ENCODE results near the gene WAC.
A peak's percentile ranks its signal among the peaks of the same experiment; 100 is the strongest.
"Not testable (repeated sequence)": the region's sequence is repeated elsewhere in the genome, so short reads cannot be mapped to it uniquely, and the experiment has no call there.

WAC gene

GRCh38 chr10:28532337-28533185 is at the start of gene WAC:
Gene WAC (plus strand): TSS chr10:28533118. CDS start chr10:28533580, 462 bp downstream.
- DNase-seq: peak; percentile 94 to 98

GRCh38 chr10:28489206-28489605 is 43.7 kb upstream of the WAC start:
- DNase-seq: no peak

GRCh38 chr10:28490256-28490865 is 42.6 kb upstream of the WAC start:
- DNase-seq: not testable (repeated sequence)

- no peak for DNase-seq
Observed at GRCh38 chr10:28492116-28492920, 40.6 kb upstream of the WAC start.

GRCh38 chr10:28494420-28494819 is 38.5 kb upstream of the WAC start:
- no peak for DNase-seq

GRCh38 chr10:28495084-28495483 is 37.8 kb upstream of the WAC start:
- DNase-seq: no peak

- DNase-seq: no peak
Observed at GRCh38 chr10:28496017-28496416, 36.9 kb upstream of the WAC start.

GRCh38 chr10:28496481-28496961 is 36.4 kb upstream of the WAC start:
- DNase-seq: no peak

GRCh38 chr10:28497313-28498126 is 35.4 kb upstream of the WAC start:
- DNase-seq: no peak

- DNase-seq: not testable (repeated sequence)
Observed at GRCh38 chr10:28500203-28500602, 32.7 kb upstream of the WAC start.

- DNase-seq: no peak
Observed at GRCh38 chr10:28503114-28503513, 29.8 kb upstream of the WAC start.

- no peak for DNase-seq
Observed at GRCh38 chr10:28505359-28505959, 27.5 kb upstream of the WAC start.

- DNase-seq: no peak
Observed at GRCh38 chr10:28508304-28508925, 24.5 kb upstream of the WAC start.

- no peak for DNase-seq
Observed at GRCh38 chr10:28509286-28509685, 23.6 kb upstream of the WAC start.

GRCh38 chr10:28514648-28515047 is 18.3 kb upstream of the WAC start:
- no peak for DNase-seq

- DNase-seq: no peak
Observed at GRCh38 chr10:28520346-28520745, 12.6 kb upstream of the WAC start.

GRCh38 chr10:28520828-28521227 is 12.1 kb upstream of the WAC start:
- DNase-seq: not testable (repeated sequence)

- not testable (repeated sequence) for DNase-seq
Observed at GRCh38 chr10:28521961-28522360, 11.0 kb upstream of the WAC start.

GRCh38 chr10:28523725-28524252 is 9.1 kb upstream of the WAC start:
- no peak for DNase-seq

GRCh38 chr10:28530751-28531150 is 2.2 kb upstream of the WAC start:
- no peak for DNase-seq

- no peak for DNase-seq
Observed at GRCh38 chr10:28533186-28533564, 257 bp downstream of the WAC start.
